Measurements from ENCODE around the gene ST8SIA1.

ST8SIA1 gene

GRCh38 chr12:22268973-22269372 lies 65.5 kb downstream of the ST8SIA1 start:
- no peak for TF ChIP-seq CTCF (IDR thresholded peaks at IDR 0.05; ENCODE audit: low read depth, low read length)
- H3K4me3 ChIP-seq (replicated peaks in 1 of 2; ENCODE audit: low read depth in 2 of 2, low read length in 2 of 2) = no peak overlapping the region
- peak in 1 of 2 donors; percentile 33 for DNase-seq (ENCODE audit: low read depth in 2 of 2)

GRCh38 chr12:22268406-22268805 lies 66.1 kb downstream of the ST8SIA1 start:
- no peak for TF ChIP-seq CTCF (IDR thresholded peaks at IDR 0.05; ENCODE audit: low read depth, low read length)
- DNase-seq (ENCODE audit: low read depth in 2 of 2) = no peak
- no peak overlapping the region for H3K4me3 ChIP-seq (replicated peaks in 1 of 2; ENCODE audit: low read depth in 2 of 2, low read length in 2 of 2)

GRCh38 chr12:22266101-22266500 lies 68.4 kb downstream of the ST8SIA1 start:
- H3K4me3 ChIP-seq (replicated peaks in 1 of 2; ENCODE audit: low read depth in 2 of 2, low read length in 2 of 2) = no peak overlapping the region
- TF ChIP-seq CTCF (IDR thresholded peaks at IDR 0.05; ENCODE audit: low read depth, low read length) = no peak
- DNase-seq (ENCODE audit: low read depth in 2 of 2) = no peak

- no peak for DNase-seq (ENCODE audit: low read depth in 2 of 2)
- no peak overlapping the region for H3K4me3 ChIP-seq (replicated peaks in 1 of 2; ENCODE audit: low read depth in 2 of 2, low read length in 2 of 2)
- TF ChIP-seq CTCF (IDR thresholded peaks at IDR 0.05; ENCODE audit: low read depth, low read length) = no peak
Measured at GRCh38 chr12:22264380-22264779, 70.1 kb downstream of the ST8SIA1 start.

- no peak for TF ChIP-seq CTCF (IDR thresholded peaks at IDR 0.05; ENCODE audit: low read depth, low read length)
- H3K4me3 ChIP-seq (replicated peaks in 1 of 2; ENCODE audit: low read depth in 2 of 2, low read length in 2 of 2) = no peak overlapping the region
- peak in 1 of 2 donors; percentile 22 for DNase-seq (ENCODE audit: low read depth in 2 of 2)
Measured at GRCh38 chr12:22262309-22262708, 72.2 kb downstream of the ST8SIA1 start.

- no peak for DNase-seq (ENCODE audit: low read depth in 2 of 2)
- no peak for TF ChIP-seq CTCF (IDR thresholded peaks at IDR 0.05; ENCODE audit: low read depth, low read length)
- H3K4me3 ChIP-seq (replicated peaks in 1 of 2; ENCODE audit: low read depth in 2 of 2, low read length in 2 of 2) = no peak overlapping the region
Measured at GRCh38 chr12:22257100-22257499, 77.4 kb downstream of the ST8SIA1 start.

- DNase-seq (ENCODE audit: low read depth in 2 of 2) = peak in 1 of 2 donors; percentile 38
- H3K4me3 ChIP-seq (replicated peaks in 1 of 2; ENCODE audit: low read depth in 2 of 2, low read length in 2 of 2) = no peak overlapping the region
- TF ChIP-seq CTCF (IDR thresholded peaks at IDR 0.05; ENCODE audit: low read depth, low read length) = no peak
Measured at GRCh38 chr12:22256605-22257004, 77.9 kb downstream of the ST8SIA1 start.
